ENCODE measurements around the gene SAXO2.
"Not testable (repeated sequence)": the region's sequence is repeated elsewhere in the genome, so short reads cannot be mapped to it uniquely, and the experiment has no call there.

The SAXO2 gene

GRCh38 chr15:82307714-82308081 lies 45.1 kb downstream of the SAXO2 start:
- H3K9me3 ChIP-seq (ENCODE audit: insufficient read depth, low read length, severe bottlenecking) = no peaks in the 10 kb centered on the region
- no peaks in the 10 kb centered on the region for H3K79me2 ChIP-seq (ENCODE audit: insufficient read depth, low read length)
- H3K4me1 ChIP-seq (ENCODE audit: insufficient read depth, low read length) = no peaks in the 10 kb centered on the region
- TF ChIP-seq CTCF (IDR thresholded peaks at IDR 0.05; ENCODE audit: borderline replicate concordance, extremely low read depth, low read length, poor library complexity, severe bottlenecking) (no peak), EZH2 (IDR thresholded peaks at IDR 0.05; ENCODE audit: borderline replicate concordance, low read depth, low read length, severe bottlenecking) (no peak)
- no peaks in the 10 kb centered on the region for H3K36me3 ChIP-seq (ENCODE audit: insufficient read depth, low read length)
- no peaks in the 10 kb centered on the region for H3K27me3 ChIP-seq (ENCODE audit: insufficient read depth, low read length, poor library complexity)
- DNase-seq (no peak), ATAC-seq (ENCODE audit: insufficient read depth, low read depth) (no peak)
- no peak overlapping the region for H2AFZ ChIP-seq (ENCODE audit: low read depth, low read length)
- H3K9ac ChIP-seq (ENCODE audit: low read depth, low read length) = no peak overlapping the region
- no peak overlapping the region for H3K4me3 ChIP-seq (ENCODE audit: low read depth in 1 of 2, low read length in 2 of 2)
- H3K4me2 ChIP-seq (ENCODE audit: insufficient read depth, low read length) = no peak overlapping the region
- no peaks in the 10 kb centered on the region for H4K20me1 ChIP-seq (ENCODE audit: insufficient read depth, low read length)
- H3K27ac ChIP-seq (ENCODE audit: low read length) = no peak overlapping the region

- Histone ChIP-seq H3K4me3 (ENCODE audit: low read depth in 1 of 2, low read length in 2 of 2) (no peak overlapping the region), H4K20me1 (ENCODE audit: insufficient read depth, low read length) (no peaks in the 10 kb centered on the region), H3K4me2 (ENCODE audit: insufficient read depth, low read length) (no peak overlapping the region), H3K9ac (ENCODE audit: low read depth, low read length) (no peak overlapping the region), H2AFZ (ENCODE audit: low read depth, low read length) (no peak overlapping the region), H3K4me1 (ENCODE audit: insufficient read depth, low read length) (no peaks in the 10 kb centered on the region), H3K27me3 (ENCODE audit: insufficient read depth, low read length, poor library complexity) (no peaks in the 10 kb centered on the region), H3K79me2 (ENCODE audit: insufficient read depth, low read length) (no peaks in the 10 kb centered on the region), H3K36me3 (ENCODE audit: insufficient read depth, low read length) (no peaks in the 10 kb centered on the region), H3K27ac (ENCODE audit: low read length) (no peak overlapping the region), H3K9me3 (ENCODE audit: insufficient read depth, low read length, severe bottlenecking) (no peaks in the 10 kb centered on the region)
- no peak for ATAC-seq (ENCODE audit: insufficient read depth, low read depth)
- no peak for DNase-seq
- no peak for TF ChIP-seq EZH2 (IDR thresholded peaks at IDR 0.05; ENCODE audit: borderline replicate concordance, low read depth, low read length, severe bottlenecking)
- TF ChIP-seq CTCF (IDR thresholded peaks at IDR 0.05; ENCODE audit: borderline replicate concordance, extremely low read depth, low read length, poor library complexity, severe bottlenecking) = no peak
These were observed 47.2 kb downstream of the SAXO2 start for GRCh38 chr15:82309802-82310201.

- ATAC-seq (ENCODE audit: insufficient read depth, low read depth) = not testable (repeated sequence)
These were observed 48.7 kb downstream of the SAXO2 start for GRCh38 chr15:82311321-82311720.

GRCh38 chr15:82312586-82313349 lies 50.1 kb downstream of the SAXO2 start:
- H3K27me3 ChIP-seq (ENCODE audit: insufficient read depth, low read length, poor library complexity) = no peaks in the 10 kb centered on the region
- no peak overlapping the region for H3K4me3 ChIP-seq (ENCODE audit: low read depth in 1 of 2, low read length in 2 of 2)
- no peaks in the 10 kb centered on the region for H3K9me3 ChIP-seq (ENCODE audit: insufficient read depth, low read length, severe bottlenecking)
- no peaks in the 10 kb centered on the region for H4K20me1 ChIP-seq (ENCODE audit: insufficient read depth, low read length)
- no peaks in the 10 kb centered on the region for H3K36me3 ChIP-seq (ENCODE audit: insufficient read depth, low read length)
- no peak overlapping the region for H3K9ac ChIP-seq (ENCODE audit: low read depth, low read length)
- H2AFZ ChIP-seq (ENCODE audit: low read depth, low read length) = no peak overlapping the region
- TF ChIP-seq EZH2 (IDR thresholded peaks at IDR 0.05; ENCODE audit: borderline replicate concordance, low read depth, low read length, severe bottlenecking) = no peak
- no peaks in the 10 kb centered on the region for H3K4me1 ChIP-seq (ENCODE audit: insufficient read depth, low read length)
- no peak overlapping the region for H3K4me2 ChIP-seq (ENCODE audit: insufficient read depth, low read length)
- no peak for ATAC-seq (ENCODE audit: insufficient read depth, low read depth)
- no peak for DNase-seq
- H3K79me2 ChIP-seq (ENCODE audit: insufficient read depth, low read length) = no peaks in the 10 kb centered on the region
- no peak overlapping the region for H3K27ac ChIP-seq (ENCODE audit: low read length)

More at GRCh38 chr15:82311321-82311720, 48.7 kb downstream of the SAXO2 start:
- not testable (repeated sequence) for H3K9ac ChIP-seq (ENCODE audit: low read depth, low read length); H3K4me1 ChIP-seq (ENCODE audit: insufficient read depth, low read length); H3K79me2 ChIP-seq (ENCODE audit: insufficient read depth, low read length); H3K27ac ChIP-seq (ENCODE audit: low read length); H3K4me3 ChIP-seq (ENCODE audit: low read depth in 1 of 2, low read length in 2 of 2); H4K20me1 ChIP-seq (ENCODE audit: insufficient read depth, low read length); H3K27me3 ChIP-seq (ENCODE audit: insufficient read depth, low read length, poor library complexity); DNase-seq; H3K4me2 ChIP-seq (ENCODE audit: insufficient read depth, low read length); H2AFZ ChIP-seq (ENCODE audit: low read depth, low read length); H3K36me3 ChIP-seq (ENCODE audit: insufficient read depth, low read length); H3K9me3 ChIP-seq (ENCODE audit: insufficient read depth, low read length, severe bottlenecking)
